ENCODE results near the gene SFMBT1.

The SFMBT1 gene

GRCh38 chr3:53016236-53016635 lies 29.6 kb downstream of the SFMBT1 start:
- no peak overlapping the region for H3K4me3 ChIP-seq (replicated peaks in 1 of 2; ENCODE audit: low read depth in 2 of 2, low read length in 2 of 2)
- DNase-seq (ENCODE audit: low read depth in 2 of 2): no peak
- TF ChIP-seq CTCF (IDR thresholded peaks at IDR 0.05; ENCODE audit: low read depth, low read length): no peak

GRCh38 chr3:53011324-53011723 lies 34.5 kb downstream of the SFMBT1 start:
- H3K4me3 ChIP-seq (replicated peaks in 1 of 2; ENCODE audit: low read depth in 2 of 2, low read length in 2 of 2): no peak overlapping the region
- DNase-seq (ENCODE audit: low read depth in 2 of 2): no peak
- no peak for TF ChIP-seq CTCF (IDR thresholded peaks at IDR 0.05; ENCODE audit: low read depth, low read length)

GRCh38 chr3:53009826-53010539 lies 35.9 kb downstream of the SFMBT1 start:
- no peak overlapping the region for H3K4me3 ChIP-seq (replicated peaks in 1 of 2; ENCODE audit: low read depth in 2 of 2, low read length in 2 of 2)
- TF ChIP-seq CTCF (IDR thresholded peaks at IDR 0.05; ENCODE audit: low read depth, low read length): no peak
- DNase-seq (ENCODE audit: low read depth in 2 of 2): no peak

GRCh38 chr3:53008932-53009331 lies 36.9 kb downstream of the SFMBT1 start:
- H3K4me3 ChIP-seq (replicated peaks in 1 of 2; ENCODE audit: low read depth in 2 of 2, low read length in 2 of 2): no peak overlapping the region
- DNase-seq (ENCODE audit: low read depth in 2 of 2): no peak
- TF ChIP-seq CTCF (IDR thresholded peaks at IDR 0.05; ENCODE audit: low read depth, low read length): no peak

- no peak for TF ChIP-seq CTCF (IDR thresholded peaks at IDR 0.05; ENCODE audit: low read depth, low read length)
- H3K4me3 ChIP-seq (replicated peaks in 1 of 2; ENCODE audit: low read depth in 2 of 2, low read length in 2 of 2): no peak overlapping the region
- no peak for DNase-seq (ENCODE audit: low read depth in 2 of 2)
Observed at GRCh38 chr3:53005854-53006513, 39.9 kb downstream of the SFMBT1 start.

GRCh38 chr3:53005338-53005737 lies 40.5 kb downstream of the SFMBT1 start:
- TF ChIP-seq CTCF (IDR thresholded peaks at IDR 0.05; ENCODE audit: low read depth, low read length): no peak
- no peak overlapping the region for H3K4me3 ChIP-seq (replicated peaks in 1 of 2; ENCODE audit: low read depth in 2 of 2, low read length in 2 of 2)
- no peak for DNase-seq (ENCODE audit: low read depth in 2 of 2)

All from cardiac fibroblast (primary cell).